ENCODE data around the gene NME9. TPM values are rescaled to one million over a fixed set of nuclear protein-coding genes. Genes with fewer than 3 reads are reported as not detected.
A peak's percentile ranks its signal among the peaks of the same experiment; 100 is the strongest.

The NME9 gene
- total RNA-seq, 4 donors from 2014 or later = not detected

DNA sequence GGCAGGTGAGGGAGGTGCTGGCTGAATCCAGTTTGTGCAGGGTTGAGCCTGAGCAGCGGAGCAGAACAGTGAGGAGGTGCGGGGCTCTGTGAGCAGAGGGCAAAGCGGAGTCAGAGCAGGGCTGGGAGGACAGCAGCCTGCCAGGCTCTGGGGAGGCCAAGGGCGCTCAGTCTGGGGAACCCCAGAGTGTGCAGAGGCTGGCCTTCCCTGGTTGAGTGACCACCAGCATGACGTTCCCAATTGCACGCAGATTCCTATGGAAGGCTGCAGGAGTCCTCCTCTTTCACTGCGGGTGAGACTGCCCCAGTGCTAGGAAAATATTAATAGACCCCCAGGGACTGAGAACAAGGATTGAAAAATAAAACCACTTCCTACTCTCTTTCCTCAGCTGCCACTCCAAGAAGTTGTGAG, 31.9 kb upstream of the NME9 start:
- H3K27ac ChIP-seq = peak overlapping the region in 3 of 4 donors; percentile 17 to 73 (median 64)
- H3K9me3 ChIP-seq = no peaks in the 10 kb centered on the region
- TF ChIP-seq EP300 (IDR thresholded peaks at IDR 0.05) (no peak), POLR2A (IDR thresholded peaks at IDR 0.05) (no peak)
- TF ChIP-seq, protein P1, sequence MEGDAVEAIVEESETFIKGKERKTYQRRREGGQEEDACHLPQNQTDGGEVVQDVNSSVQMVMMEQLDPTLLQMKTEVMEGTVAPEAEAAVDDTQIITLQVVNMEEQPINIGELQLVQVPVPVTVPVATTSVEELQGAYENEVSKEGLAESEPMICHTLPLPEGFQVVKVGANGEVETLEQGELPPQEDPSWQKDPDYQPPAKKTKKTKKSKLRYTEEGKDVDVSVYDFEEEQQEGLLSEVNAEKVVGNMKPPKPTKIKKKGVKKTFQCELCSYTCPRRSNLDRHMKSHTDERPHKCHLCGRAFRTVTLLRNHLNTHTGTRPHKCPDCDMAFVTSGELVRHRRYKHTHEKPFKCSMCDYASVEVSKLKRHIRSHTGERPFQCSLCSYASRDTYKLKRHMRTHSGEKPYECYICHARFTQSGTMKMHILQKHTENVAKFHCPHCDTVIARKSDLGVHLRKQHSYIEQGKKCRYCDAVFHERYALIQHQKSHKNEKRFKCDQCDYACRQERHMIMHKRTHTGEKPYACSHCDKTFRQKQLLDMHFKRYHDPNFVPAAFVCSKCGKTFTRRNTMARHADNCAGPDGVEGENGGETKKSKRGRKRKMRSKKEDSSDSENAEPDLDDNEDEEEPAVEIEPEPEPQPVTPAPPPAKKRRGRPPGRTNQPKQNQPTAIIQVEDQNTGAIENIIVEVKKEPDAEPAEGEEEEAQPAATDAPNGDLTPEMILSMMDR (IDR thresholded peaks at IDR 0.05) = no peak
- H3K4me3 ChIP-seq = no peak overlapping the region
- no peaks in the 10 kb centered on the region for H3K27me3 ChIP-seq
- peaks cover 0 to 99% (median 58%) of the 10 kb centered on the region in 4 donors for H3K4me1 ChIP-seq
- 65 to 76% methylated on average over 7 of the region's 7 CpGs for WGBS, 2 donors
- DNase-seq (ENCODE audit: low spot score in 2 of 2) = no peak
- H3K36me3 ChIP-seq = no peaks in the 10 kb centered on the region

DNA sequence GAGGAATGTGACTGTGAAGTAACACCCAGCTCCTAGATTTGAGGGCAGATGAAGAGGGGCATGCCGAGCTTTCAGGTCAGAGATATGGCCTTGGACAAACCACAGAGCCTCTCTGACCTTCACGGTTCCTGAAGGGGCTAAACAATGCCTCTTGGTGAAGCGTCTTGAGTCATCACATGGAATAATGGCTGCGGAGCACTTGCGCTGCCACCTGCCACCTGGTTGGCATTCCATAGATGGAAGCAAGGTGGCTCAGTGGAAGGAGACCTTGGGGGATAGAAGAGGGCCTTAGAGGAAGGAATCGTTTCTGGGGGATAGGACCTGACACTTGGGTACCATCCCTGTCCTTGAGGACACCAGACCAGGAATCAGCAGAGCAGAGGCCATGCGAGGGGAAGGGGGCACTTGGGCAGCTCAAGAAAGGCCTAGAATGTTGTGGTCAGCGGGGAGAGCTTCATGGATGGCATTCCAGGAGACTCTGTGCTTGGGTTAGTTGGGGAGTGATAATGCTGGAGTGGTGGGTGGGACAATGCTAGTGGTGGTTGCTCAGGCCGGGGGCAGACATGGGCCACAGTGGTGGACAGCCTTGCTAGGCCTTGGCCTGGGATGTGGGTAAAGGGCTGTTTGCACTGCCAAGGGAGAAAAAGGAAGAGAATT, 31.3 kb upstream of the NME9 start:
- WGBS, 2 donors = 85 to 88% methylated on average over 9 of the region's 9 CpGs
- Histone ChIP-seq H3K9me3 (no peaks in the 10 kb centered on the region), H3K4me1 (peaks cover 0 to 99% (median 54%) of the 10 kb centered on the region in 4 donors), H3K27me3 (no peaks in the 10 kb centered on the region), H3K27ac (peak overlapping the region in 2 of 4 donors; percentile 64 to 73), H3K4me3 (no peak overlapping the region), H3K36me3 (no peaks in the 10 kb centered on the region)
- TF ChIP-seq, protein P1 (IDR thresholded peaks at IDR 0.05) = no peak
- TF ChIP-seq EP300 (IDR thresholded peaks at IDR 0.05) (no peak), POLR2A (IDR thresholded peaks at IDR 0.05) (no peak)
- no peak for DNase-seq (ENCODE audit: low spot score in 2 of 2)

DNA sequence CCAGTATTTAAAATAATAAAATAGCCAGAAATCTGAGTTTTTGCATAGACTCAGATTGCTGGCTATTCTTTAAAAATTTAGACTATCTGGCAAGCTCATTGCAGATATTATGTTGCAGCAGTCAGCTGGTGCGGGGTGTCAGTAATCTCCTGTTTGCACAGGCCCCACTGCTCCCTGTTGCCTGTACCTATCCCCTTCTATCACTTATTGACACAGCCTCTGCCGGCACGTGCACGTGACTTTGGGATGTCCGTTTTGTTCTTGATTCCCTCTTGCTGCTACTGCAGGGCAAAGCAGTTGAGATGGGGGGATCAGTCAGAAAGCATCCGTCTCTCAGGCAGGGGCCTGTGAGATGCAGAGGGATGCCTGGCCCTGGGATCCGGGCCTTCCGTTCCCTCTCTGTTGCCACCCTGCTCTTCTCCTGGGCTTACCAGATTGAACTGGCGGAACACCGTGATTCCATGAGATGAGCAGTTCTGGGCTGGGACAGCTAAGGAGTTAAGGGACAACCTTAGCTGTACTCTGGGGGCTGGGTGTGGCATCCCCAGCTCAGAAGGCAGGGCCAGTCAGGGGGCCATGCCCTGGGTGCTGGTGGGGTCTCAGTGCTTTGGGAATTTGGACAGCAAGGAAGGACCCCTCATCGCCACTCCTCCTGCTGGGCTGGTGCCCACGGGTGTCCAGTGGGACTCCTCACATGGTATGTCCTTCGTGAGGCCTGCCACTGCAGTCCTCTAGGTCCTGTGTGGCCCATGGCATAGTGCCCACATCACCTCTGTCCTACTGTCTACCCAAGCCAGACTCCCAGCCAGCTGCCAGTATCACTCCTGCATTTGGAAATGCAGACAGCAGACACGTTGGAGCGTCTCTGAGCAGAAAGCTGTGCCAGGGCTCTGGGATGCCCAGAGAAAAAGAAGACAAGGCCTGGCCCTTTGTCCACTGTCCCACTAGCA, 30.5 kb upstream of the NME9 start:
- no peak for TF ChIP-seq EP300 (IDR thresholded peaks at IDR 0.05)
- TF ChIP-seq, protein P1 (IDR thresholded peaks at IDR 0.05) = no peak
- WGBS, 2 donors = 78 to 85% methylated on average over 15 of the region's 15 CpGs
- Histone ChIP-seq H3K36me3 (peaks cover 0 to 7% (median 0%) of the 10 kb centered on the region in 3 donors), H3K27me3 (no peaks in the 10 kb centered on the region), H3K9me3 (no peaks in the 10 kb centered on the region), H3K4me3 (no peak overlapping the region), H3K4me1 (peaks cover 0 to 97% (median 50%) of the 10 kb centered on the region in 4 donors), H3K27ac (peak overlapping the region in 2 of 4 donors; percentile 64 to 73)
- no peak for DNase-seq (ENCODE audit: low spot score in 2 of 2)

DNA sequence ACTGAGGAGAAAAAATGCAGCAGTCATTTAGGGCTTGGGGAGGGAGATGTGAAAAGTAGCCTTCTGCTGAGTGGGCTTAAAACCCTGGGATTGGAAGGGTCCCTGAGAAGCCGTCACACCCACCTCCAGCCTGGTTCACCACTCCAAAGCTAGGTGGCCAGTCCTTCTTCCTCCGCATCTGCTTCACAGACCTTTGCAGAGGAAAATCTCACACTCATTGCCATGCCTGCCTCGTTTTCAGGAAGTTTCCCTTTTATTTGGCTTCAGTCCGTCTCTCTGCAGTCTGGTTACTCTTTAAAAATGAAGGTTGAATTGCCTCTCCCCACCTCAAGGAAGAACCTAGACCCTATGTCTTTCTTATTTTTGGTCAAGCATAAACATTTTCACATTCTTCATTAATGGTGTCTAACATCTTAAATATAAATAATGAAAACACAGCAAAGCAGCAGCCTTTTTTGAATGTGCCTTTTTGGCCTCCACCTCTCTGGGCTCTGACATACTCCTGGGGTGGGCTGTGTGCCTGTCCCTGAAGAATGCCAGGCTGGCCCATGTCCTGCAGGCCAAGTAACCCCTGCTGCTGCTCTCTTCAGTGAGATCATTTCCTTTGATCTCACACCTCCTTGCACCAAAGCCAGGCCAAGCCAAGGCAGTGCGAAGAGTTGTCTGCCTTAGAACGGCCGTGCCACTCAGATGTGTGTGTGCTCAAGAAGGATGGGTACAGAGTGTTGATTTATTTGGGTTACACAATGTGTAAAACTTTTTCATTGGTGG, 29.7 kb upstream of the NME9 start:
- peak overlapping the region; percentile 31 to 80 (median 52) for H3K27ac ChIP-seq
- WGBS, 2 donors = 50 to 60% methylated on average over 7 of the region's 7 CpGs

DNA sequence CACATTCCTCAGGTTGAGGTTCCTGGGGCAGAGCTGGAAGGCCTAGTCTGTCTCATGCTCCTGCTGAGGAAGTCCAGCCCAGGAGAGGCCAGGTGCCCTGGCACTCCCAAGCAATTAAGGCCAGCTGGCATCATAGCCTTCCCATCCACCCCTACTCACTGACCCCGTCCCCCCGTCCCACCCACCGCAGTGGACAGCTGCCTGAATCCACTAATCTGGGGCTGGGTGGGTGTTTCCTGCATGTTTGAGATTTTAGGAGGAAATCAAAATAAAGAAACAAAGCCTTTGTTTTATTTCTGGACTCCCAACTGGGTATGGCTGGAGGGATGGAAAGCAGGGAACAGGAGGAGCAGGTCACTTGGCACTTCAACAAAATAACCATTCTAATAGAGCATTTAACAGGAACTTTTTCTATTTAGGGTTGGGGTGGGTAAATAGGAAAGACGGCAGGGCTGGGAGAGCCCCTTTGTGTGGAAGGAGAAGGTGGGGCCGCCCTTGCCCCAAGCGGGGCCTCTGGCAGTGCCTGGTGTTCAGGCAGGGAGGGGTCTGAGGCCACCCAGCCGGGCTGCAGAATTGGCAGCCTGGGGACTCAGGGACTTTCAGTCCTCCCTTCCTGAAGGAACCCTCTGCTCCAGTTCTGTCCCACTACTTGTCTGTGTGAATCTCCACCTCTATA, 27.2 kb upstream of the NME9 start:
- peak in 1 of 2 donors; percentile 51 for TF ChIP-seq EP300 (IDR thresholded peaks at IDR 0.05)
- TF ChIP-seq POLR2A (IDR thresholded peaks at IDR 0.05) = no peak
- H3K27ac ChIP-seq = peak overlapping the region in 3 of 4 donors; percentile 56 to 80 (median 69)
- no peaks in the 10 kb centered on the region for H3K9me3 ChIP-seq
- no peaks in the 10 kb centered on the region for H3K27me3 ChIP-seq
- peaks cover 0 to 11% (median 0%) of the 10 kb centered on the region in 3 donors for H3K36me3 ChIP-seq
- WGBS, 2 donors = 20 to 21% methylated on average over 7 of the region's 7 CpGs
- no peak overlapping the region for H3K4me3 ChIP-seq
- peaks cover 0 to 83% (median 51%) of the 10 kb centered on the region in 4 donors for H3K4me1 ChIP-seq
- DNase-seq (ENCODE audit: low spot score in 2 of 2) = no peak

More for the DNA sequence above, 29.7 kb upstream of the NME9 start:
- DNase-seq (ENCODE audit: low spot score in 2 of 2) = no peak
- no peaks in the 10 kb centered on the region for H3K27me3 ChIP-seq
- H3K4me3 ChIP-seq = no peak overlapping the region
- H3K9me3 ChIP-seq = no peaks in the 10 kb centered on the region
- H3K36me3 ChIP-seq = peaks cover 0 to 11% (median 0%) of the 10 kb centered on the region in 3 donors
- peaks cover 0 to 95% (median 45%) of the 10 kb centered on the region in 4 donors for H3K4me1 ChIP-seq
- no peak for TF ChIP-seq POLR2A (IDR thresholded peaks at IDR 0.05)
- no peak for TF ChIP-seq EP300 (IDR thresholded peaks at IDR 0.05)

Measured in tibial nerve (tissue), 4 donors.